GM12873 (cell line): ENCODE data around the gene P2RX7.

Experiments used
- TF ChIP-seq, protein P1 (sequence below): IDR thresholded peaks from 2 replicates; pipeline ENCODE4 v1.5.1; 2012; ENCODE audit warnings: low read depth, mild to moderate bottlenecking, moderate library complexity, low read length, control low read depth; ENCODE audit not compliant: insufficient read depth; ENCODE audit errors: missing control alignments

P2RX7 gene

DNA sequence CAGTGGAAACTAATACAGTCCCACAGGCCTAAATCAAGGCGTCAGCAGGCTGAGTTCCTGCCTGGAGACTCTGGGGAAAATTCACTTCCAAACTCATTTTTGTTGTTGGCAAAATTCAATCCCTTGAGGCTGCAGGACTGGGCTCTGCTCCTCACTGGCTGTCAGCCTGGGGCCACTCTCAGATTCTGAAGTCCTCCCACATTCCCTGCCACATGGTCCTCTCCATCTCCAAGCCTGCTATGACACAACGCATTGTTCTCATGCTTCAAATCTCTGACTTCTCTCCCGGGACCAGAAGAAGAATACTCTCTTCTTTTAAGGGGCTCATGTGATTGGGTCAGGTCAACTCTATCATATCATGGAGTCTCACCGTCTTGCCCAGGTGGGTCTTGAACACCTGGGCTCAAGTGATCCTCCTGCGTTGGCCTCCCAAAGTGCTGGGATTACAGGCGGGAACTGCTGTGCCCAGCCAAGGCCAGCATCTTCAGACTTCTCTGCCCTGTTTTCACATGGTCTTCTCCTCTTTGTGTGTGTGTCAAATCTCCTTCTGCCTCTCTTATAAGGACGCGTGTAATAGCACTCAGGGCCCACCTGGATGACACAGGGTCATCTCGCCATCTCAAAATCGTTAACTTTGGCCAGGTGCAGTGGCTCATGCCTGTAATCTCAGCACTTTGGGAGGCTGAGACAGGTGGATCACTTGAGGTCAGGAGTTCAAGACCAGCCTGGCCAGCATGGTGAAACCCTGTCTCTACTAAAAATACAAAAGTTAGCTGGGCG, 9.7 kb downstream of the P2RX7 start:
- TF ChIP-seq, protein P1, sequence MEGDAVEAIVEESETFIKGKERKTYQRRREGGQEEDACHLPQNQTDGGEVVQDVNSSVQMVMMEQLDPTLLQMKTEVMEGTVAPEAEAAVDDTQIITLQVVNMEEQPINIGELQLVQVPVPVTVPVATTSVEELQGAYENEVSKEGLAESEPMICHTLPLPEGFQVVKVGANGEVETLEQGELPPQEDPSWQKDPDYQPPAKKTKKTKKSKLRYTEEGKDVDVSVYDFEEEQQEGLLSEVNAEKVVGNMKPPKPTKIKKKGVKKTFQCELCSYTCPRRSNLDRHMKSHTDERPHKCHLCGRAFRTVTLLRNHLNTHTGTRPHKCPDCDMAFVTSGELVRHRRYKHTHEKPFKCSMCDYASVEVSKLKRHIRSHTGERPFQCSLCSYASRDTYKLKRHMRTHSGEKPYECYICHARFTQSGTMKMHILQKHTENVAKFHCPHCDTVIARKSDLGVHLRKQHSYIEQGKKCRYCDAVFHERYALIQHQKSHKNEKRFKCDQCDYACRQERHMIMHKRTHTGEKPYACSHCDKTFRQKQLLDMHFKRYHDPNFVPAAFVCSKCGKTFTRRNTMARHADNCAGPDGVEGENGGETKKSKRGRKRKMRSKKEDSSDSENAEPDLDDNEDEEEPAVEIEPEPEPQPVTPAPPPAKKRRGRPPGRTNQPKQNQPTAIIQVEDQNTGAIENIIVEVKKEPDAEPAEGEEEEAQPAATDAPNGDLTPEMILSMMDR = no peak

DNA sequence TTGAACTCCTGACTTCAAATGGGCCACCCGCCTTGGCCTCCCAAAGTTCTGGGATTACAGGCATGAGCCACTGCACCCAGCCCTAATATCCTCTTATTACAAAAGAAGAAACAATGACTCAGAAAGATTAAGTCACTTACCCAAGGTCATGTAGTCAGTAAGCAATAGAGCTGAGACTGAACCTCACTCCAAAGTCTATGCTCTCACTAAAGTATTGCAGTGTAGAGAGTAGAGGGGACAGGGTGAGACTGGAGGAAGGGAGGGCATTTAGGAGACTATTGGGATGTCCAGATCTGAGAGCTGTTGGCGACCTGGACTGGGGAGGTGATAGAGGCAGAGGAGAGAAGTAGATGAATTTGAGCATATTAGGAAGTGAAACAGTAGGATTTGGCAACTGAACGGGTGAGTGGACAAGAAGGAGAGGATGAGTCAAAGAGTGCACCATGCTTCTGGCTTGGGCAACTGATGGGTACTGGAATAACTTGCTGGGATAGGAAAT, 11.8 kb downstream of the P2RX7 start:
- TF ChIP-seq, protein P1 = no peak

DNA sequence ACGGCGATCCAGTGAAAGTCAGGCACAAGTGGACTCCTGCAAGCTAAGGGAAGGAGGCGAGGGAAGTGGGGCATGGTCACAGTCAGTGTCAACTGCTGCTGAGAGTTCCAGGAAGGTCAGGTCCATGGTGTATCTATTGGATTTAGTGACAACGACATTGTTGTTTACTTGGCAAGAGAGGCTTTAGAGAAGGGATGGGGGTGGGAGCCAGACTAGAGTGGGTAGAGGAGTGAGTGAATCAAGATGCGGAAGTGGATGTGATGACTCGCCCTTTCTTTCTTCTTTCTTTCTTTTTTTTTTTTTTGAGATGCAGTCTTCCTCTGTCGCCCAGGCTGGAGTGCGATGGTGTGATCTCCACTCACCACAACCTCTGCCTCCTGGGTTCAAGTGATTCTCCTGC, 12.5 kb downstream of the P2RX7 start:
- TF ChIP-seq, protein P1 = no peak

DNA sequence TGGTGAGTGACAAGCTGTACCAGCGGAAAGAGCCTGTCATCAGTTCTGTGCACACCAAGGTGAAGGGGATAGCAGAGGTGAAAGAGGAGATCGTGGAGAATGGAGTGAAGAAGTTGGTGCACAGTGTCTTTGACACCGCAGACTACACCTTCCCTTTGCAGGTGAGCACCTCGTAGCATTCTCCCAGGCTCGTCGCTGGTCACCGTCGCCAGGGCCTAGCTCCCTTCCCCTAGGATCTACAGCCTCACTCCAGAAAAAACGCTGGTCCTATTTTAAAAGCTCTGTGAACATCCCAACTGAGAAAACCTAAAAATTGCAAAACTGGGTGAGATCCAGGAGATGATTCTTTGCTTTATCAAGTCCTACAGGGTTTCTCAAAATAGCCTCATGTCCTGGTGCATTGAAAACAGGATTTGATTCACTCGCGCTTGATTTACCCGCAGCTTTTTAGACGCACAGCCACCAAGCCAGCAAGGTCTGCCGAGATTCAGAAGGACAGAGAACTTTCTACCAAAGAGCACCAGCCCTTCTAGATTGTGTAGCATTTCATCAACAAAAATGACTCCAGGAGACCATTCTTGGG, 22.2 kb downstream of the P2RX7 start:
- TF ChIP-seq, protein P1 = no peak

DNA sequence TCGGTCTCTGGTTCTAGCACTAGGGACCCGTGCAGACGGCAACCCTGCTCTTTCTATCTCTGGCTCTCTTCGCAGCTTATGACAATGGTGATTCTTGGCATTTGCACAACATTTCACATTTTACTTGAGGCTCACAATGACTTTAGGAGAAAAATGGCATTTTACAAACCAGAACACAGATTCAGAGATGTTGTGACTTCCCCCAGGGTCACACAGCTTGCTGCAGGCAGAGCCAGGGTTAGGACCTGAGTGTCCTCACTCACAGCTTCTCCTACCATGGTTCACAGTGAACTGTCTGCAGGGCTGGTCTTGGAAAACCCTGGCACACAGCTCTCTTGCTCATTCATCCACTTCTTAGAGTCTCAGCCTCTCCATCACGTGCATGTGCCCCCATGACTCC, 23.7 kb downstream of the P2RX7 start:
- TF ChIP-seq, protein P1 = no peak

DNA sequence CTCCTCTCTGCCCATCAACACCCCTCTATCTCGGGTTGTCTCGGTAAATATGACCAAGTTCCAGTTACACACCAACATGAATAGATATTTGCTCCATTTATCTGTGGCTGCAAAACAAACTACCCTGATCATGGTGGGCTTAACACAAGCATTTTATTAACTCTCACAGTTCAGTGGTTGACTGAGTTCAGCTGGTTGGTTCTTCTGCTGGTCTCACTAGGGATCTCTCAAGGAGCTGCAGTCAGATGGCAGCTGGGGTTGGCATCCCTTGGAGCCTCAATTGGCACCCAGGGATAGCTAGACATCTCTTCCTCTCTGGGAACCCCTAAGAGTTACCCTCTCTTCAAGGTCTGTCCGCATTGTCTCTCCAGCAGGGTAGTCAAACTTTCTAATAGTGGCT, 25.4 kb downstream of the P2RX7 start:
- TF ChIP-seq, protein P1 = no peak

DNA sequence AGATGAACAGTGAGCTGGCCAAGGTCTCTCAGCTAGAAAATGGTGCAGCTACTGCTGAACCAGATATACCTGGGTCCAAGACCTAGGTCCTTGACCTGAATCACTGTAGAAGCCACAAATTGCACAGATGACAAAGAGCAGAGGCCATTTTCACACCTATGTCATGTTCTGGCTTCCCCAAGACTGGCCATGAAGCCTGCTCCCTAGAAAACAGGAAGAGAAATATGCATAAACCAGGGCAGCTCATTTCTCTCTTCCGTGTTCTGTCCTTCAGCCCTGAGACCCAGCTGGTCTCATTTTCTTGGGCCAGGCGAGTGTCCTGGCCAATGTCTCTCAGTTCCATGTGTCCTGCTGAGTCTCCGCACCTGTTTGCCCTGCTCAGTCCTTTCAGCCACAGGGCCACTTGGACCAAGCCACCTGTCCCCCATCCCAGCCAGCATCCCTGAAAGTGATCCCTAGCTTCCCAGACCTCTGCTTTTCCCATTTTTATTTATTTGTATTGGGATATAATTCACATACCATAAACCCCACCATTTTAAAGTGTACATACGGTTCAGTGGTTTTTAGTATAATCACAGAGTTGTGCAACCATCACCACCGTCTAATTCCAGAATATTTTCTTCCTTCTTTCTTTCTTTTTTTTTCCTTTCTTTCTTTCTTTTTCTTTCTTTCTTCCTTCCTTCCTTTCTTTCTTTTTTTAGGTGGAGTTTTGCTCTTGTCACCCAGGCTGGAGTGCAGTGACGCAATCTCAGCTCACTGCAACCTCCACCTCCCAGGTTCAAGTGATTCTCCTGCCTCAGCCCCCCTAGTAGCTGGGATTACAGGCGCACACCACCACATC, 27.0 kb downstream of the P2RX7 start:
- TF ChIP-seq, protein P1 = no peak
